ENCODE data around the gene NT5DC2. TPM values are rescaled to one million over a fixed set of nuclear protein-coding genes. Genes with fewer than 3 reads are reported as not detected.

The NT5DC2 gene
- total and polyA plus RNA-seq, 3 experiments from 2014 or later, result 1.2 to 84.6 (median 80.3) TPM

- H3K9me3 ChIP-seq (ENCODE audit: low read length), result no peaks in the 10 kb centered on the region
- H3K36me3 ChIP-seq (ENCODE audit: insufficient read depth, low read length), result peaks cover 40% of the 10 kb centered on the region
- no peaks in the 10 kb centered on the region for H3K27me3 ChIP-seq (ENCODE audit: insufficient read depth, low read length, poor library complexity, severe bottlenecking)
- Mint-ChIP-seq H3K4me1 (no peaks in the 10 kb centered on the region), H3K27ac (peak overlapping the region in 3 of 8 donors; percentile 17 to 84 (median 17)), H3K36me3 (peaks cover 0 to 94% (median 12%) of the 10 kb centered on the region in 3 donors), H3K27me3 (no peaks in the 10 kb centered on the region), H3K9me3 (no peaks in the 10 kb centered on the region), H3K4me3 (no peak overlapping the region)
- no peak overlapping the region for H3K27ac ChIP-seq (ENCODE audit: low read depth, low read length)
- no peak overlapping the region for H3K4me3 ChIP-seq (ENCODE audit: low read length)
- CTCF ChIA-PET, result no interaction called here
- DNase-seq, result no peak
- no peaks in the 10 kb centered on the region for H3K4me1 ChIP-seq (ENCODE audit: insufficient read depth, low read length)
- POLR2A ChIA-PET, result no interaction called here
Measured at GRCh38 chr3:52480768-52481715, 52.6 kb downstream of the NT5DC2 start.

- ChIA-PET POLR2A (no interaction called here), CTCF (no interaction called here)
- Histone ChIP-seq H3K36me3 (ENCODE audit: insufficient read depth, low read length) (peaks cover 47% of the 10 kb centered on the region), H3K27me3 (ENCODE audit: insufficient read depth, low read length, poor library complexity, severe bottlenecking) (no peaks in the 10 kb centered on the region), H3K9me3 (ENCODE audit: low read length) (no peaks in the 10 kb centered on the region), H3K4me1 (ENCODE audit: insufficient read depth, low read length) (no peaks in the 10 kb centered on the region), H3K4me3 (ENCODE audit: low read length) (no peak overlapping the region), H3K27ac (ENCODE audit: low read depth, low read length) (no peak overlapping the region)
- no peaks in the 10 kb centered on the region for H3K27me3 Mint-ChIP-seq
- H3K9me3 Mint-ChIP-seq, result no peaks in the 10 kb centered on the region
- no peaks in the 10 kb centered on the region for H3K4me1 Mint-ChIP-seq
- peaks cover 0 to 94% (median 12%) of the 10 kb centered on the region in 3 donors for H3K36me3 Mint-ChIP-seq
- peak overlapping the region in 2 of 8 donors; percentile 40 to 68 for H3K27ac Mint-ChIP-seq
- no peak overlapping the region for H3K4me3 Mint-ChIP-seq
- no peak for DNase-seq
Measured at GRCh38 chr3:52479877-52480575, 53.6 kb downstream of the NT5DC2 start.

GRCh38 chr3:52479037-52479876 is 54.4 kb downstream of the NT5DC2 start:
- peaks cover 51% of the 10 kb centered on the region for H3K36me3 ChIP-seq (ENCODE audit: insufficient read depth, low read length)
- H3K4me3 Mint-ChIP-seq, result no peak overlapping the region
- DNase-seq, result no peak
- ChIA-PET POLR2A (interaction anchor here (0.7 kb wide), 1 partner anchor 226 kb away, joined by 3 read pairs; no protein-coding TSS in a partner anchor), CTCF (no interaction called here)
- peak overlapping the region in 2 of 8 donors; percentile 33 to 68 for H3K27ac Mint-ChIP-seq
- H3K27me3 ChIP-seq (ENCODE audit: insufficient read depth, low read length, poor library complexity, severe bottlenecking), result no peaks in the 10 kb centered on the region
- no peaks in the 10 kb centered on the region for H3K9me3 ChIP-seq (ENCODE audit: low read length)
- no peak overlapping the region for H3K4me3 ChIP-seq (ENCODE audit: low read length)
- H3K9me3 Mint-ChIP-seq, result no peaks in the 10 kb centered on the region
- peaks cover 0 to 95% (median 12%) of the 10 kb centered on the region in 3 donors for H3K36me3 Mint-ChIP-seq
- H3K27me3 Mint-ChIP-seq, result no peaks in the 10 kb centered on the region
- no peaks in the 10 kb centered on the region for H3K4me1 ChIP-seq (ENCODE audit: insufficient read depth, low read length)
- no peak overlapping the region for H3K27ac ChIP-seq (ENCODE audit: low read depth, low read length)
- H3K4me1 Mint-ChIP-seq, result no peaks in the 10 kb centered on the region

- no peak overlapping the region for H3K4me3 Mint-ChIP-seq
- peaks cover 60% of the 10 kb centered on the region for H3K36me3 ChIP-seq (ENCODE audit: insufficient read depth, low read length)
- H3K27me3 Mint-ChIP-seq, result no peaks in the 10 kb centered on the region
- DNase-seq, result no peak
- peaks cover 0 to 95% (median 7%) of the 10 kb centered on the region in 3 donors for H3K36me3 Mint-ChIP-seq
- no peaks in the 10 kb centered on the region for H3K9me3 Mint-ChIP-seq
- ChIA-PET POLR2A (no interaction called here), CTCF (no interaction called here)
- H3K4me1 ChIP-seq (ENCODE audit: insufficient read depth, low read length), result no peaks in the 10 kb centered on the region
- H3K4me1 Mint-ChIP-seq, result no peaks in the 10 kb centered on the region
- no peak overlapping the region for H3K27ac ChIP-seq (ENCODE audit: low read depth, low read length)
- H3K4me3 ChIP-seq (ENCODE audit: low read length), result no peak overlapping the region
- H3K27me3 ChIP-seq (ENCODE audit: insufficient read depth, low read length, poor library complexity, severe bottlenecking), result no peaks in the 10 kb centered on the region
- no peak overlapping the region for H3K27ac Mint-ChIP-seq
- no peaks in the 10 kb centered on the region for H3K9me3 ChIP-seq (ENCODE audit: low read length)
Measured at GRCh38 chr3:52477796-52478095, 55.9 kb downstream of the NT5DC2 start.

- H3K4me3 Mint-ChIP-seq, result no peak overlapping the region
- Histone ChIP-seq H3K36me3 (ENCODE audit: insufficient read depth, low read length) (peaks cover 61% of the 10 kb centered on the region), H3K4me3 (ENCODE audit: low read length) (no peak overlapping the region), H3K4me1 (ENCODE audit: insufficient read depth, low read length) (no peaks in the 10 kb centered on the region), H3K27ac (ENCODE audit: low read depth, low read length) (no peak overlapping the region), H3K27me3 (ENCODE audit: insufficient read depth, low read length, poor library complexity, severe bottlenecking) (no peaks in the 10 kb centered on the region), H3K9me3 (ENCODE audit: low read length) (no peaks in the 10 kb centered on the region)
- ChIA-PET CTCF (no interaction called here), POLR2A (no interaction called here)
- DNase-seq, result no peak
- H3K27me3 Mint-ChIP-seq, result no peaks in the 10 kb centered on the region
- no peaks in the 10 kb centered on the region for H3K4me1 Mint-ChIP-seq
- no peak overlapping the region for H3K27ac Mint-ChIP-seq
- no peaks in the 10 kb centered on the region for H3K9me3 Mint-ChIP-seq
- peaks cover 0 to 96% (median 7%) of the 10 kb centered on the region in 3 donors for H3K36me3 Mint-ChIP-seq
Measured at GRCh38 chr3:52477076-52477795, 56.4 kb downstream of the NT5DC2 start.

Other genes starting within 250 kb of the NT5DC2 start
- gene GLYCTK, start 246.0 kb downstream of the NT5DC2 start, total RNA-seq, result 10 to 100 TPM; 21.2 to 21.4 TPM
- gene GLYCTK, start 246.0 kb downstream of the NT5DC2 start, polyA plus RNA-seq, result 9.7 TPM
- 1 to 10 TPM; 7.0 TPM for gene DNAH1, start 217.5 kb downstream of the NT5DC2 start, total RNA-seq
- gene DNAH1, start 217.5 kb downstream of the NT5DC2 start, polyA plus RNA-seq, result 1.0 TPM
- 100 to 1,000 TPM; 113 to 123 TPM for gene BAP1, start 123.8 kb downstream of the NT5DC2 start, total RNA-seq
- gene BAP1, start 123.8 kb downstream of the NT5DC2 start, polyA plus RNA-seq, result 25.5 TPM
- gene PHF7, start 123.2 kb downstream of the NT5DC2 start, total RNA-seq, result 10 to 100 TPM; 11.6 to 12.0 TPM
- 10.7 TPM for gene PHF7, start 123.2 kb downstream of the NT5DC2 start, polyA plus RNA-seq
- under 1 TPM; 0.13 to 0.16 TPM for gene SEMA3G, start 88.8 kb downstream of the NT5DC2 start, total RNA-seq
- not detected for gene SEMA3G, start 88.8 kb downstream of the NT5DC2 start, polyA plus RNA-seq
- gene TNNC1, start 79.8 kb downstream of the NT5DC2 start, total RNA-seq, result 1 to 10 TPM; 2.2 to 2.3 TPM
- not detected for gene TNNC1, start 79.8 kb downstream of the NT5DC2 start, polyA plus RNA-seq
- gene NISCH, start 78.3 kb downstream of the NT5DC2 start, total RNA-seq, result 10 to 100 TPM; 65.7 to 66.2 TPM
- 31.6 TPM for gene NISCH, start 78.3 kb downstream of the NT5DC2 start, polyA plus RNA-seq
- gene STAB1, start 38.5 kb downstream of the NT5DC2 start, total RNA-seq, result 1 to 10 TPM; 7.6 to 9.7 TPM
- 0.05 TPM for gene STAB1, start 38.5 kb downstream of the NT5DC2 start, polyA plus RNA-seq
- gene UQCC5, start 2.7 kb upstream of the NT5DC2 start, total RNA-seq, result 10 to 100 TPM; 15.3 to 18.2 TPM
- 20.7 TPM for gene UQCC5, start 2.7 kb upstream of the NT5DC2 start, polyA plus RNA-seq
- gene PBRM1, start 152.1 kb upstream of the NT5DC2 start, total RNA-seq, result 10 to 100 TPM; 78.6 to 81.4 TPM
- gene PBRM1, start 152.1 kb upstream of the NT5DC2 start, polyA plus RNA-seq, result 83.6 TPM
- 100 to 1,000 TPM; 229 to 233 TPM for gene GNL3, start 152.2 kb upstream of the NT5DC2 start, total RNA-seq
- 58.5 TPM for gene GNL3, start 152.2 kb upstream of the NT5DC2 start, polyA plus RNA-seq
- 10 to 100 TPM; 34.9 to 42.4 TPM for gene GLT8D1, start 171.9 kb upstream of the NT5DC2 start, total RNA-seq
- 60.0 TPM for gene GLT8D1, start 171.9 kb upstream of the NT5DC2 start, polyA plus RNA-seq
- gene SPCS1, start 172.2 kb upstream of the NT5DC2 start, total RNA-seq, result 100 to 1,000 TPM; 154 to 156 TPM
- 357 TPM for gene SPCS1, start 172.2 kb upstream of the NT5DC2 start, polyA plus RNA-seq
- gene NEK4, start 237.1 kb upstream of the NT5DC2 start, total RNA-seq, result 10 to 100 TPM; 33.5 to 35.7 TPM
- gene NEK4, start 237.1 kb upstream of the NT5DC2 start, polyA plus RNA-seq, result 11.4 TPM
- gene ITIH1, start 243.7 kb upstream of the NT5DC2 start, total RNA-seq, result not detected
- gene ITIH1, start 243.7 kb upstream of the NT5DC2 start, polyA plus RNA-seq, result not detected